Thymus (tissue), 11 donors: ENCODE data around the gene STON2. TPM values are rescaled to one million over a fixed set of nuclear protein-coding genes. Genes with fewer than 3 reads are reported as not detected.
A peak's percentile ranks its signal among the peaks of the same experiment; 100 is the strongest.

Experiments
- DNase-seq, 9 donors: peaks; one replicate each; pipeline ENCODE4 v3.0.0-alpha.2; 2013; ENCODE audit warnings: low spot score in 9 of 9, low read depth in 6 of 9, missing footprints in 1 of 9
- H3K27ac ChIP-seq, 2 donors: one replicate each; pipeline ENCODE4 v1.5.1; 2013; ENCODE audit warnings: control low read depth in 1 of 2, low read depth in 1 of 2, low read length in 1 of 2, mild to moderate bottlenecking in 1 of 2, moderate library complexity in 1 of 2
- H3K27me3 ChIP-seq, 2 donors: one replicate each; pipeline ENCODE4 v1.5.1; 2013; ENCODE audit warnings: low read length in 1 of 2; ENCODE audit not compliant: control insufficient read depth in 2 of 2, insufficient read depth in 1 of 2
- H3K36me3 ChIP-seq, 2 donors: one replicate each; pipeline ENCODE4 v1.5.1; 2013; ENCODE audit warnings: low read length in 1 of 2, mild to moderate bottlenecking in 1 of 2, moderate library complexity in 1 of 2; ENCODE audit not compliant: control insufficient read depth in 2 of 2, insufficient read depth in 2 of 2
- H3K4me1 ChIP-seq, 2 donors: one replicate each; pipeline ENCODE4 v1.5.1; 2013; ENCODE audit warnings: low read length in 2 of 2; ENCODE audit not compliant: control insufficient read depth in 2 of 2, insufficient read depth in 2 of 2
- H3K4me3 ChIP-seq, 2 donors: one replicate each; pipeline ENCODE4 v1.5.1; 2013; ENCODE audit warnings: low read length in 2 of 2, control low read depth in 1 of 2, mild to moderate bottlenecking in 1 of 2
- H3K9me3 ChIP-seq, 2 donors: one replicate each; pipeline ENCODE4 v1.5.1; 2013; ENCODE audit warnings: low read length in 1 of 2, mild to moderate bottlenecking in 1 of 2; ENCODE audit not compliant: control insufficient read depth in 2 of 2, insufficient read depth in 1 of 2
- WGBS: extraction: QIAGEN DNeasy Blood & Tissue Kit; methylation state at CpG from one replicate; pipeline ENCODE4 v1.1.7; 2013; 5-methylcytosine and 5-hydroxymethylcytosine counted together
- polyA plus RNA-seq: library from polyadenylated mRNA; stranded (reverse); fragments of 200-250 nt; gene quantifications from one replicate; pipeline ENCODE4 v1.2.3, GENCODE V29; 2013
- total RNA-seq: library from RNA; stranded (reverse); fragments of 120-200 nt; gene quantifications from one replicate; pipeline ENCODE4 v1.2.4, GENCODE V29; 2013
- donor health status: healthy.

The STON2 gene
- total and polyA plus RNA-seq, 2 donors: 5.4 to 6.1 TPM

GRCh38 chr14:81222126-81222525, 178.0 kb downstream of the STON2 start:
- Histone ChIP-seq H3K4me1 (peaks cover 6 to 14% of the 10 kb centered on the region in 2 donors), H3K27me3 (no peaks in the 10 kb centered on the region), H3K9me3 (peaks cover 0 to 3% of the 10 kb centered on the region in 2 donors), H3K4me3 (no peak overlapping the region), H3K36me3 (no peaks in the 10 kb centered on the region), H3K27ac (no peak overlapping the region)
- DNase-seq: no peak
- 93% methylated on average over 5 of the region's 5 CpGs for WGBS

- H3K36me3 ChIP-seq: no peaks in the 10 kb centered on the region
- H3K4me3 ChIP-seq: peak overlapping the region; percentile 71
- 47% methylated on average over 16 of the region's 16 CpGs for WGBS
- H3K9me3 ChIP-seq: peaks cover 0 to 3% of the 10 kb centered on the region in 2 donors
- DNase-seq: peak in 1 of 9 donors; percentile 4
- H3K27me3 ChIP-seq: no peaks in the 10 kb centered on the region
- H3K27ac ChIP-seq: peak overlapping the region; percentile 99 to 100
- H3K4me1 ChIP-seq: peaks cover 6 to 14% of the 10 kb centered on the region in 2 donors
These were observed 178.5 kb downstream of the STON2 start for GRCh38 chr14:81221579-81222102.

- Histone ChIP-seq H3K4me1 (peaks cover 6 to 14% of the 10 kb centered on the region in 2 donors), H3K4me3 (peak within 1 kb of the TSS; percentile 71 to 89), H3K27me3 (no peaks in the 10 kb centered on the region), H3K9me3 (peaks cover 0 to 3% of the 10 kb centered on the region in 2 donors), H3K27ac (peak within 1 kb of the TSS; percentile 99 to 100), H3K36me3 (no peaks in the 10 kb centered on the region)
- WGBS: under 1% methylated on average over 84 of the region's 84 CpGs
- DNase-seq: peak; percentile 90 to 96 (median 93)
These were observed 179.1 kb downstream of the STON2 start, which contains the start of gene GTF2A1 for GRCh38 chr14:81220830-81221578. GTF2A1 (minus strand) TSS chr14:81220959; CDS start chr14:81220518, 441 bp downstream.

- Histone ChIP-seq H3K27me3 (no peaks in the 10 kb centered on the region), H3K9me3 (peaks cover 0 to 3% of the 10 kb centered on the region in 2 donors), H3K4me3 (peak overlapping the region; percentile 71 to 80), H3K4me1 (peaks cover 6 to 14% of the 10 kb centered on the region in 2 donors), H3K36me3 (peaks cover 1 to 4% of the 10 kb centered on the region in 2 donors), H3K27ac (peak overlapping the region; percentile 94 to 97)
- WGBS: under 1% methylated on average over 13 of the region's 13 CpGs
- DNase-seq: peak in 1 of 9 donors; percentile 29
These were observed 179.6 kb downstream of the STON2 start for GRCh38 chr14:81220580-81220829.

GRCh38 chr14:81219759-81220579, 180.2 kb downstream of the STON2 start:
- peaks cover 0 to 3% of the 10 kb centered on the region in 2 donors for H3K9me3 ChIP-seq
- H3K36me3 ChIP-seq: peaks cover 4 to 6% of the 10 kb centered on the region in 2 donors
- H3K4me1 ChIP-seq: peaks cover 6 to 14% of the 10 kb centered on the region in 2 donors
- peak in 7 of 9 donors; percentile 4 to 79 (median 46) for DNase-seq
- H3K27ac ChIP-seq: peak overlapping the region; percentile 97
- peak overlapping the region; percentile 71 to 89 for H3K4me3 ChIP-seq
- under 1% methylated on average over 83 of the region's 84 CpGs for WGBS
- no peaks in the 10 kb centered on the region for H3K27me3 ChIP-seq

GRCh38 chr14:81219210-81219758, 180.8 kb downstream of the STON2 start:
- peak; percentile 85 to 98 (median 92) for DNase-seq
- under 1% methylated on average over 29 of the region's 29 CpGs for WGBS
- Histone ChIP-seq H3K27ac (peak overlapping the region; percentile 97), H3K4me3 (peak overlapping the region; percentile 71 to 89), H3K36me3 (peaks cover 4 to 6% of the 10 kb centered on the region in 2 donors), H3K27me3 (no peaks in the 10 kb centered on the region), H3K4me1 (peaks cover 6 to 14% of the 10 kb centered on the region in 2 donors), H3K9me3 (peaks cover 0 to 3% of the 10 kb centered on the region in 2 donors)

- Histone ChIP-seq H3K4me1 (no peaks in the 10 kb centered on the region), H3K27me3 (no peaks in the 10 kb centered on the region), H3K36me3 (peaks cover 21 to 53% of the 10 kb centered on the region in 2 donors), H3K4me3 (no peak overlapping the region), H3K27ac (no peak overlapping the region), H3K9me3 (no peaks in the 10 kb centered on the region)
- WGBS: 62% methylated on average over 2 of the region's 2 CpGs
- peak in 4 of 9 donors; percentile 13 to 60 (median 31) for DNase-seq
These were observed 188.3 kb downstream of the STON2 start for GRCh38 chr14:81211844-81212243.
